T-helper 17 cell (primary cell): ENCODE measurements around the gene GSTO2. TPM values are rescaled to one million over a fixed set of nuclear protein-coding genes. Genes with fewer than 3 reads are reported as not detected.
"Not testable (repeated sequence)": the region's sequence is repeated elsewhere in the genome, so short reads cannot be mapped to it uniquely, and the experiment has no call there.

Source experiments
- ATAC-seq: fragments of 150-1000 bp; cut with Tn5 transposase; 2 replicates; pipeline ENCODE4 v1.10.0; 2021; ENCODE audit warnings: mild to moderate bottlenecking, moderate library complexity
- DNase-seq, 3 donors: peaks; one replicate each; pipeline versions ENCODE4 v3.0.0 to v3.0.0-alpha.2; 2020 to 2021
- H3K9me3 ChIP-seq: one replicate; pipeline ENCODE4 v1.7.0; 2013; ENCODE audit warnings: low read length, mild to moderate bottlenecking; ENCODE audit not compliant: control insufficient read depth, poor library complexity, severe bottlenecking
- H3K27ac Mint-ChIP-seq: one replicate; pipeline ENCODE4 v1.8.0; 2022; ENCODE audit warnings: mild to moderate bottlenecking, moderate library complexity, mixed read lengths
- H3K27me3 Mint-ChIP-seq: one replicate; pipeline ENCODE4 v1.8.0; 2022; ENCODE audit warnings: mixed read lengths
- H3K36me3 Mint-ChIP-seq: one replicate; pipeline ENCODE4 v1.8.0; 2022; ENCODE audit warnings: low read depth, mixed read lengths
- H3K4me1 Mint-ChIP-seq: one replicate; pipeline ENCODE4 v1.8.0; 2022; ENCODE audit warnings: mild to moderate bottlenecking, mixed read lengths
- H3K4me3 Mint-ChIP-seq: one replicate; pipeline ENCODE4 v1.8.0; 2022; ENCODE audit warnings: mild to moderate bottlenecking, moderate library complexity, mixed read lengths
- total RNA-seq, 4 donors: library from RNA in 2 of 4; stranded (reverse) in 2 of 4; gene quantifications; one replicate each; pipeline ENCODE4 v1.2.3 and lab custom pipeline; 2022 to 2026

Gene GSTO2
- total RNA-seq (1 to 10 TPM in 1 of 2 donors, under 1 TPM in 1; 0.70 to 1.1 TPM), total RNA-seq (lab: John Stamatoyannopoulos, UW) (1.7 to 1.9 reads per million in 2 donors)

- peaks cover 33% of the 10 kb centered on the region for H3K4me1 Mint-ChIP-seq
- peak within 1 kb of the TSS; percentile 91 for H3K4me3 Mint-ChIP-seq
- no peaks in the 10 kb centered on the region for H3K27me3 Mint-ChIP-seq
- DNase-seq (peak; percentile 96 to 98 (median 96)), ATAC-seq (peak; percentile 93)
- peak within 1 kb of the TSS; percentile 98 for H3K27ac Mint-ChIP-seq
- H3K36me3 Mint-ChIP-seq = peaks cover 6% of the 10 kb centered on the region
- no peaks in the 10 kb centered on the region for H3K9me3 ChIP-seq
Measured at GRCh38 chr10:104268713-104269645, at the start of gene GSTO2. TSS of gene GSTO2 (plus strand) at chr10:104269184. CDS start at chr10:104274916, 5,732 bp downstream.

GRCh38 chr10:104220522-104220921 is 48.5 kb upstream of the GSTO2 start:
- H3K4me3 Mint-ChIP-seq = no peak overlapping the region
- H3K4me1 Mint-ChIP-seq = peaks cover 4% of the 10 kb centered on the region
- DNase-seq (no peak), ATAC-seq (no peak)
- no peaks in the 10 kb centered on the region for H3K9me3 ChIP-seq
- no peak overlapping the region for H3K27ac Mint-ChIP-seq
- H3K27me3 Mint-ChIP-seq = peaks cover 33% of the 10 kb centered on the region
- no peaks in the 10 kb centered on the region for H3K36me3 Mint-ChIP-seq

GRCh38 chr10:104223304-104223703 is 45.7 kb upstream of the GSTO2 start:
- no peaks in the 10 kb centered on the region for H3K9me3 ChIP-seq
- no peak for ATAC-seq
- Mint-ChIP-seq H3K4me1 (peaks cover 6% of the 10 kb centered on the region), H3K4me3 (no peak overlapping the region), H3K36me3 (no peaks in the 10 kb centered on the region), H3K27me3 (peaks cover 37% of the 10 kb centered on the region), H3K27ac (no peak overlapping the region)
- no peak for DNase-seq

GRCh38 chr10:104230490-104230889 is 38.5 kb upstream of the GSTO2 start:
- DNase-seq (no peak), ATAC-seq (no peak)
- H3K27ac Mint-ChIP-seq = peak overlapping the region; percentile 93
- H3K27me3 Mint-ChIP-seq = peaks cover 6% of the 10 kb centered on the region
- no peaks in the 10 kb centered on the region for H3K9me3 ChIP-seq
- no peak overlapping the region for H3K4me3 Mint-ChIP-seq
- H3K36me3 Mint-ChIP-seq = peaks cover 2% of the 10 kb centered on the region
- H3K4me1 Mint-ChIP-seq = peaks cover 14% of the 10 kb centered on the region

GRCh38 chr10:104231784-104232612 is 37.0 kb upstream of the GSTO2 start, which contains the start of gene CFAP43:
TSS of gene CFAP43 (minus strand) at chr10:104232364. CDS start at chr10:104232246, 118 bp downstream.
- H3K4me1 Mint-ChIP-seq = peaks cover 14% of the 10 kb centered on the region
- peak within 1 kb of the TSS; percentile 91 for H3K4me3 Mint-ChIP-seq
- H3K9me3 ChIP-seq = no peaks in the 10 kb centered on the region
- ATAC-seq (peak; percentile 99), DNase-seq (peak; percentile 98 to 100 (median 98))
- H3K27ac Mint-ChIP-seq = peak within 1 kb of the TSS; percentile 93
- H3K27me3 Mint-ChIP-seq = peaks cover 17% of the 10 kb centered on the region
- H3K36me3 Mint-ChIP-seq = peaks cover 2% of the 10 kb centered on the region

- peaks cover 23% of the 10 kb centered on the region for H3K27me3 Mint-ChIP-seq
- peak overlapping the region; percentile 93 for H3K27ac Mint-ChIP-seq
- no peaks in the 10 kb centered on the region for H3K9me3 ChIP-seq
- H3K36me3 Mint-ChIP-seq = peaks cover 2% of the 10 kb centered on the region
- peak; percentile 16 for ATAC-seq
- no peak for DNase-seq
- H3K4me3 Mint-ChIP-seq = peak overlapping the region; percentile 91
- peaks cover 14% of the 10 kb centered on the region for H3K4me1 Mint-ChIP-seq
Measured at GRCh38 chr10:104232613-104233102, 36.3 kb upstream of the GSTO2 start.

- H3K27ac Mint-ChIP-seq = no peak overlapping the region
- no peaks in the 10 kb centered on the region for H3K9me3 ChIP-seq
- DNase-seq = no peak
- H3K27me3 Mint-ChIP-seq = peaks cover 25% of the 10 kb centered on the region
- peak overlapping the region; percentile 91 for H3K4me3 Mint-ChIP-seq
- peaks cover 12% of the 10 kb centered on the region for H3K4me1 Mint-ChIP-seq
- no peak for ATAC-seq
- peaks cover 2% of the 10 kb centered on the region for H3K36me3 Mint-ChIP-seq
Measured at GRCh38 chr10:104233817-104234216, 35.2 kb upstream of the GSTO2 start.

- H3K36me3 Mint-ChIP-seq = peaks cover 2% of the 10 kb centered on the region
- H3K27me3 Mint-ChIP-seq = peaks cover 36% of the 10 kb centered on the region
- peaks cover 12% of the 10 kb centered on the region for H3K4me1 Mint-ChIP-seq
- no peak overlapping the region for H3K4me3 Mint-ChIP-seq
- ATAC-seq (no peak), DNase-seq (no peak)
- no peak overlapping the region for H3K27ac Mint-ChIP-seq
- H3K9me3 ChIP-seq = no peaks in the 10 kb centered on the region
Measured at GRCh38 chr10:104234934-104235333, 34.0 kb upstream of the GSTO2 start.

GRCh38 chr10:104235801-104236200 is 33.2 kb upstream of the GSTO2 start:
- peaks cover 42% of the 10 kb centered on the region for H3K27me3 Mint-ChIP-seq
- DNase-seq = no peak
- H3K36me3 Mint-ChIP-seq = peaks cover 2% of the 10 kb centered on the region
- no peak overlapping the region for H3K27ac Mint-ChIP-seq
- no peaks in the 10 kb centered on the region for H3K9me3 ChIP-seq
- ATAC-seq = no peak
- H3K4me3 Mint-ChIP-seq = no peak overlapping the region
- H3K4me1 Mint-ChIP-seq = peaks cover 12% of the 10 kb centered on the region

- H3K27ac Mint-ChIP-seq = no peak overlapping the region
- DNase-seq (no peak), ATAC-seq (no peak)
- H3K9me3 ChIP-seq = no peaks in the 10 kb centered on the region
- no peaks in the 10 kb centered on the region for H3K36me3 Mint-ChIP-seq
- H3K27me3 Mint-ChIP-seq = peaks cover 57% of the 10 kb centered on the region
- no peaks in the 10 kb centered on the region for H3K4me1 Mint-ChIP-seq
- H3K4me3 Mint-ChIP-seq = no peak overlapping the region
Measured at GRCh38 chr10:104240078-104240477, 28.9 kb upstream of the GSTO2 start.

GRCh38 chr10:104242545-104242944 is 26.4 kb upstream of the GSTO2 start:
- Mint-ChIP-seq H3K27ac (no peak overlapping the region), H3K4me1 (no peaks in the 10 kb centered on the region), H3K4me3 (no peak overlapping the region), H3K36me3 (no peaks in the 10 kb centered on the region), H3K27me3 (peaks cover 41% of the 10 kb centered on the region)
- DNase-seq (no peak), ATAC-seq (no peak)
- H3K9me3 ChIP-seq = no peaks in the 10 kb centered on the region

- DNase-seq, H3K4me1 Mint-ChIP-seq, H3K27ac Mint-ChIP-seq, H3K9me3 ChIP-seq, H3K36me3 Mint-ChIP-seq, H3K4me3 Mint-ChIP-seq, ATAC-seq: not testable (repeated sequence)
- H3K27me3 Mint-ChIP-seq = peaks cover 36% of the 10 kb centered on the region
Measured at GRCh38 chr10:104243009-104243408, 26.0 kb upstream of the GSTO2 start.

GRCh38 chr10:104243512-104243911 is 25.5 kb upstream of the GSTO2 start:
- no peak for ATAC-seq
- no peaks in the 10 kb centered on the region for H3K36me3 Mint-ChIP-seq
- no peak overlapping the region for H3K4me3 Mint-ChIP-seq
- H3K27me3 Mint-ChIP-seq = peaks cover 37% of the 10 kb centered on the region
- no peak overlapping the region for H3K27ac Mint-ChIP-seq
- DNase-seq = no peak
- H3K4me1 Mint-ChIP-seq = no peaks in the 10 kb centered on the region
- no peaks in the 10 kb centered on the region for H3K9me3 ChIP-seq
